ENCODE data around the gene TCAP.
A peak's percentile ranks its signal among the peaks of the same experiment; 100 is the strongest.

TCAP gene

GRCh38 chr17:39629494-39629880 lies 35.7 kb upstream of the TCAP start:
- DNase-seq (ENCODE audit: low spot score): no peak

DNA sequence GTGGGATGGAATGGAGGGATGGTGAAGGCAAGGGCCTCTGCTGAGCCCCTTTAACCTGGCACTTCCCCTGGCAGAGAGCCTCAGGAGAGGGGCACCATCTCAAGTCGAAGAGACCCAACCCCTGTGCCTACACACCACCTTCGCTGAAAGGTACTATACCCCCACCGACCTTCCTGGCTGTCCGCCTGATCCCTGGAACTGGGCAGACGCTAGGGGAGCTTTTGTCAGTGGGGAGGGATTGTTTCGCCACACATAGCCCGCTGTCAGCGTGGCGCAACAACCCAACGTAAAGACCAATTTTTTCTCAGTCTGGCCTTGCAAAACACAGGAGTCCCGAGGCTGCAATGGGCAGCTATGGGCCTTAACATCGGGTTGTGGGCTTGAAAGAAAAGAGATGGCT lies 35.3 kb upstream of the TCAP start:
- no peak for DNase-seq (ENCODE audit: low spot score)

- no peak for DNase-seq (ENCODE audit: low spot score)
Measured at GRCh38 chr17:39631403-39631802, 33.7 kb upstream of the TCAP start.

- no peak for DNase-seq (ENCODE audit: low spot score)
Measured at GRCh38 chr17:39632153-39632941, 32.8 kb upstream of the TCAP start.

DNA sequence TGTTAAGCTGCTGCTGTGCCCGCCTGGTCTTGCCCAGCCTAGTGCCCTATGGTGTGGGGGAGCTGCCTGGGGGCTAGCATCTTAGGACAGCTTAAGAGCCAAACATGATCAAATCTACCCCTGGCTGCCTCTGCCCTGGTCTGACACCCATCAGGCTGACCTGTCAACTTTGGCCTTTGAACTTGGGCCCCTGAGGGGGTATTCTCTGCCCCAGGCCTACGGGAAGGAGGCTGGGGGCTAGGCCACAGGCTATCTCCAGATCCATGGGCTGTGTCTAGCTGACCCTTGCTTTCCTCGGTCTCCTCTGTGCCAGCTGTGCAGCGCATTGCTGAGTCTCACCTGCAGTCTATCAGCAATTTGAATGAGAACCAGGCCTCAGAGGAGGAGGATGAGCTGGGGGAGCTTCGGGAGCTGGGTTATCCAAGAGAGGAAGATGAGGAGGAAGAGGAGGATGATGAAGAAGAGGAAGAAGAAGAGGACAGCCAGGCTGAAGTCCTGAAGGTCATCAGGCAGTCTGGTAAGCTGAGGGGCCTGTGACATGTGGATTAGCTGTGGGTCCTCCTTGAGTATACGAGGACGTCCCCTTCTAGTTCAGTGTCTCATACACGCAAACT lies 31.5 kb upstream of the TCAP start:
- DNase-seq (ENCODE audit: low spot score): no peak

DNA sequence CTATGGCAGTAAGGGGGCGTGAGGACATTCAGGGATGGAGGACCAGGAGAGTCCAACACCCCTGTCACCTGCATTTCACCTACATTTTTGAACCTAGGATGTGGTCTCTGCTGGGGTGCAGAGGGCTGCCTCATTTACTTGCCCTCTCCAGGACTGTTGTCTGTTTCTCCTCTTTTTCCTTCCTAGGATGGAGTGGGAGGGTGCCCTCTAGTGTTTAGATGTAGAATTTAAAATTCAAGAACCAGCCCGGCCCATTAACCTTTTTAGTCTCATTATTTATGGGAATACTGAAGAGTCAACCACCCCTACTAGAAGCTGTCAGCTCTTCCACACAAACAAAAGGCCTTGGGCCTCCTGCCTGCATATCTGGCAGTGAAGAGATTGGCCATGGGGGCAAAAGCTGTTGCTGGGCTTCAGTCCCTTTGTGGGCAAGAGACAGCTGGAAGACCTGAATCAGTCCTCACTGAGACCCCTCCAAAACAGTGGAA lies 30.7 kb upstream of the TCAP start:
- DNase-seq (ENCODE audit: low spot score): peak; percentile 71

DNA sequence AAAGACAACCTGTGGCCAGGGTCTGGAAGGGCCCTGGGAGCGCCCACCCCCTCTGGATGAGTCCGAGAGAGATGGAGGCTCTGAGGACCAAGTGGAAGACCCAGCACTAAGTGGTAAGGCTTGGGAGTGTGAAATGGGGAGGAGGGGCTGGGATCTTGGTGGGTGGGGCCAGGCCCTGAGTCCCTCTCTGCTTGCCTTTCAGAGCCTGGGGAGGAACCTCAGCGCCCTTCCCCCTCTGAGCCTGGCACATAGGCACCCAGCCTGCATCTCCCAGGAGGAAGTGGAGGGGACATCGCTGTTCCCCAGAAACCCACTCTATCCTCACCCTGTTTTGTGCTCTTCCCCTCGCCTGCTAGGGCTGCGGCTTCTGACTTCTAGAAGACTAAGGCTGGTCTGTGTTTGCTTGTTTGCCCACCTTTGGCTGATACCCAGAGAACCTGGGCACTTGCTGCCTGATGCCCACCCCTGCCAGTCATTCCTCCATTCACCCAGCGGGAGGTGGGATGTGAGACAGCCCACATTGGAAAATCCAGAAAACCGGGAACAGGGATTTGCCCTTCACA lies 29.5 kb upstream of the TCAP start:
- DNase-seq (ENCODE audit: low spot score): no peak

GRCh38 chr17:39636587-39636926 lies 28.6 kb upstream of the TCAP start:
- no peak for DNase-seq (ENCODE audit: low spot score)

DNA sequence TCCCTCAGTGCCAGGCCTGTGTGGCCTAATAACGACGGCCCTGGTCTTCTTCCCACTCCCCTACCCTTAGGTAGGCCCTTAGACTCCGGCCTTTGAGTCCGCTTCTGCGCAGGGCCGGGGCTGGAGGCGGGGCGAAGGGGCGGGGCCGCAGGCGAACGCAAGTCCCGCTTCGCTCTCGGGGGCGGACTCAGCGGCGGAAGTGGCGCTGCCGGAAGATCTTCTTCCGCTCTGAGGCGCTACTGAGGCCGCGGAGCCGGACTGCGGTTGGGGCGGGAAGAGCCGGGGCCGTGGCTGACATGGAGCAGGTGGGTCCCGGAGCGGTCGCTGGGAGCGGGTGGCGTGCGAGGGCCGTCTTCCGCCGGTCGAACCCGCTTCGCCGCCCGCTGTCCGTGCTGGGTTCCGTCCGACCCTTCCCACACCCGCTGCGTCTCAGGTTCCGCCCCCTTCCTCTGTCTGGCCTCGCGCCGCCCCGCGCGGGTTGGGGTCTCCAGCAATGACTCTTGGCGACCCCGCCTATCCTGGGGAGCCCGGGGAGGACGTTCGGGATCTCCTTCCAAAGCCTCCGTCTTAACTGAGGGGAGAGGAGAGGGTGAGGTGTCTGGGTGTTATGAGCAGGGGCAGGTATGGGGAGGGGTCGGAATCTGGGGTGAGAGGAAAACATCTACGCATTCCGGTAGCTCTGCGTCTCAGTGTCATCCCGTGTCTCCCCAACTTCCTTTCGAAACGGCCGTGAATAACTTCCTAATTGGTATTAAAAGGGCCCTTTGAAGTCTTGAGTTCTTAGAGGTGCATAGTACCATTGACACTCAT lies 28.0 kb upstream of the TCAP start, which contains the start of gene STARD3:
STARD3 (plus strand) TSS at position 218 of the 810 bp plus-strand sequence. CDS start 16,388 bp downstream, outside the sequence.
- peak; percentile 95 for DNase-seq (ENCODE audit: low spot score)

DNA sequence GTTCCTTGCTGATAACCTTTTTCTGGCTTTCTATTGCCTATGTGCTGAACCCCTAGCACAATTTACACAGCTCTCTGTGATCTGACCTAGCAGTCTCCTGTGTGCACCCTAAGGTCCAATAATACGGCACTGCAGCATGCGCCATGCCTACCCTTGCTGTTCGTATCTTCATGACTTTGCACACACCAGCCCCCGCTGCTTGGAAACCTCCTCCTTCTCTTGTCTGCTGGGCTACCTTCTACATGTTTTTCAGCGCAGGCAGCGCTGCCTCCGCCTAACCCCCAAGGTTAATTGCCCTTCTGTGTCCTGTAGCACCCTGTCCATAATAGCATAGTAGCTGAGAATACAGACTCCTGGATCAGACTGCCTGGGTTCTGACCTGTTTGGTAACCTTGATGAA lies 26.8 kb upstream of the TCAP start:
- no peak for DNase-seq (ENCODE audit: low spot score)

GRCh38 chr17:39639043-39639442 lies 26.1 kb upstream of the TCAP start:
- DNase-seq (ENCODE audit: low spot score): no peak

DNA sequence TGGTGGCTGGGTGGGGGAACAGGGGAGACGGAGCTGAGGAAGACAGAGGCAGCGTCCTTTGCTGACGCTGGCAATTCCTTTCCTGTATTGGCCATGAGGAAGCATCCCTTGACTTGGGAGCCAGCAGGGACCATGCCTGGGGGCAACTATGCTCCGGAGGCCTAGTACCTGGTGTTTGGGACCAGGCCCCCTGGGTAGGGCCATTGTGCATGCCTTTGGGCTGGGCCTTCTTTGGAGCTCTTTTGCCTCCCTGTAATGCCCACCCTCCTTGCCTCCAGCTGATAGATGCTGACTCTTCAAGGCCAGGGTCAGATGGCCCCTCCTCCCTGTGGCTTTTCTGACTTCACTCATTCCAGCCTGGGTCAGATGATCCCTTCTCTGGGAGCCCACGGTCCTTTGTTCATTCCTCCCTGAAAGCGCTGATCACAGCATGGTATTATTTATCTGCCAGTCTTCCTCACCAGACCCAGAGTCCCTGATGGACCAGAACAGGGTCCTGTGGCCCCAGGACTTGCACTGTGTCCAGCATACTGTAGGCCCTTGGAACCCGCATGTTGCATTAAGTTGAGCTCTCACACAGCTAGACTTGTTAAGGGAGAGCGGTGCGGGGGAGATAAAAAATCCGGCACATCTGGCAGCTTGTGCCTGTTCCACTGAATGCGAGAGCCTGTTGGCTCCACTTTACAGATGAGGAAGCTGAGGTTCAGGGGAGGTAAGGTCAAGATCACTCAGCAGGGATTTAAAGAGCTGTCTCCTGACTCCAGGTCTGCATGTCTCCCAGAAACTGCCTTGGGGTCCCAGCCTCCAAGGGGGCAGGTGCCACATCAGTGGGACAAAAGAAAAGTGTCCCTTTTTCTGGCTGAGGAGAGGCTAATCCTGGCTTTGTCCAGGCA lies 25.3 kb upstream of the TCAP start:
- DNase-seq (ENCODE audit: low spot score): no peak

DNA sequence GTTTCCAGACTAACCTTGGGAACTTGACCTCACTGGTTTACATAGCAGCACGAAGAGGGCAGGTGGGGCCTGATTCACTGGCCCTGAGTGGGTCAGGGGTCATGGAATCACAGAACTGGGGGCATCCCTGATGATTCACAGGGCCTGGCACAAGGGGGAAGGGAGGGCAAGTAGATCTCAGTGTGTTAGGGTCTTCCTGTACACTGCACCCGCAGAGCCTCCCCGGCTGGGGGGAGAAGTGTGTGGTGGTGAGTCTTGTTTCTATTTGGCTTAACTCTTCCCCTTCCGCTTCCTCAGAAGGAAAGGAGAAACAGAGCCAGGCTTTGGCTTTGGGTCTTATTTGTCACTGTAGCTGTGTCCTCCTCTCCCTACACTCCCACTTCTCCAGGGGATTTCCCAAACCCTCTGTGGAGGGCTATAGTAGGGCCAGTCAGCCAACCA lies 24.5 kb upstream of the TCAP start:
- no peak for DNase-seq (ENCODE audit: low spot score)

GRCh38 chr17:39641097-39641496 lies 24.1 kb upstream of the TCAP start:
- no peak for DNase-seq (ENCODE audit: low spot score)

GRCh38 chr17:39641883-39642282 lies 23.3 kb upstream of the TCAP start:
- no peak for DNase-seq (ENCODE audit: low spot score)

DNA sequence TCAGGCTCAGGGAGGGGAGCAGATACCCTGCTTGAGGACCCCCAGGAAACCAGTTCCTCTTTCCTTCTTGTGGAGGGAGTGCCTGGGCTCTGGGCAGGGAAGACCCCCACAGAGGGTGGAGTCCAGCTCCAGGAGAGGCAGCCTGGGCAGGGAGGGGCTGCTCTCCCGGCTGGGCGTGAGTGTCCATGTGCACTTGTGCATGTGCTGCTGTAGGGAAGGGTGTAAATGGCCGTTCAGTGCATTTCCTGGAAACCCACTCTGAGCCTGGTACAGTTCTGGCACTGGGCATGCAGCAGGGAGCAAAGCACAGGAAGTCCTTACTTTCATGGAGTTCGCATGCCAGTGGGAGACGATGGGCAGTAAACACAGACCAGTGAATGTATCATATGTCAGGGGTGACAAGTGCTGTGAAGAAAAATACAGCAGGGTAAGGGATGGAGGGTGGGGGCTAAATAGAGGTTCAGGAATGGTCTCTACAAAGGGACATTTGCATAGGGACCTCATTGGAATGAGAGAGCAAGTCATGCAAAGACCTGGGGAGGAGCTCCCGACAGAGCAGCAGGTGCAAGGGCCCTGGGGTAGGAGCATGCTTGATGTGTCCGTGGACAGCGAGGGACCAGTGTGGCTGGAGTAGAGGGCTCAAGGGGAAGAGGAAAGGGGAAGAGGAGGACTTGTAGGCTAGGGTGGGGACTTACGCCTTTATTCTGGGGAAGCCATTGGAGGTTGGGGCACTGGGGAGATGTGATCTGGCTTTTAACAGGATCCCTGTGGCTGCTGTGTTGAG lies 22.7 kb upstream of the TCAP start:
- no peak for DNase-seq (ENCODE audit: low spot score)

GRCh38 chr17:39643271-39643670 lies 21.9 kb upstream of the TCAP start:
- DNase-seq (ENCODE audit: low spot score): no peak

- DNase-seq (ENCODE audit: low spot score): no peak
Measured at GRCh38 chr17:39647256-39647655, 17.9 kb upstream of the TCAP start.

GRCh38 chr17:39648616-39649366 lies 16.4 kb upstream of the TCAP start:
- no peak for DNase-seq (ENCODE audit: low spot score)

GRCh38 chr17:39650121-39650579 lies 15.0 kb upstream of the TCAP start:
- no peak for DNase-seq (ENCODE audit: low spot score)

All from hepatic stellate cell (primary cell).